Measurements from ENCODE around the gene DLG2.

DLG2 gene

DNA sequence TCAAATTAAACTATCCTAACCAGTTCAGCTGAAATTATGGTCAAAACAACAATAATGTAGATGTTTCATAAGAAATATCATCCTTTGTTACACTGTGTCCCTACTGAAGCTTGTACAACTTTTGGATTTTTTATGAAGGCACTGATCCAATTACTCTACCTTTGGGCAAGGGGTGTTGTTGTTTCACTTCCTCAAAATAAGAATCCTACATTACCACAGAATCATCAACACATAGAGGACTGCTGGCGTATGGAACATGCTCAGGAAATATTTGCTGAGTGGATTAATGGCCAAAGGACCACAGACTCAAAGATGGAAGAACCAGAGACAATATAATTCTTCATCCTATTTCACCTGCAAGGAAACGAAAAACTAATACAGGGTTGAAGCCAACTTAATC, 1433.4 kb downstream of the DLG2 start:
- TF ChIP-seq, protein P1, sequence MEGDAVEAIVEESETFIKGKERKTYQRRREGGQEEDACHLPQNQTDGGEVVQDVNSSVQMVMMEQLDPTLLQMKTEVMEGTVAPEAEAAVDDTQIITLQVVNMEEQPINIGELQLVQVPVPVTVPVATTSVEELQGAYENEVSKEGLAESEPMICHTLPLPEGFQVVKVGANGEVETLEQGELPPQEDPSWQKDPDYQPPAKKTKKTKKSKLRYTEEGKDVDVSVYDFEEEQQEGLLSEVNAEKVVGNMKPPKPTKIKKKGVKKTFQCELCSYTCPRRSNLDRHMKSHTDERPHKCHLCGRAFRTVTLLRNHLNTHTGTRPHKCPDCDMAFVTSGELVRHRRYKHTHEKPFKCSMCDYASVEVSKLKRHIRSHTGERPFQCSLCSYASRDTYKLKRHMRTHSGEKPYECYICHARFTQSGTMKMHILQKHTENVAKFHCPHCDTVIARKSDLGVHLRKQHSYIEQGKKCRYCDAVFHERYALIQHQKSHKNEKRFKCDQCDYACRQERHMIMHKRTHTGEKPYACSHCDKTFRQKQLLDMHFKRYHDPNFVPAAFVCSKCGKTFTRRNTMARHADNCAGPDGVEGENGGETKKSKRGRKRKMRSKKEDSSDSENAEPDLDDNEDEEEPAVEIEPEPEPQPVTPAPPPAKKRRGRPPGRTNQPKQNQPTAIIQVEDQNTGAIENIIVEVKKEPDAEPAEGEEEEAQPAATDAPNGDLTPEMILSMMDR (IDR thresholded peaks at IDR 0.05; ENCODE audit: low read depth, low read length) = no peak
- DNase-seq (ENCODE audit: extremely low read depth, low read depth) = no peak

DNA sequence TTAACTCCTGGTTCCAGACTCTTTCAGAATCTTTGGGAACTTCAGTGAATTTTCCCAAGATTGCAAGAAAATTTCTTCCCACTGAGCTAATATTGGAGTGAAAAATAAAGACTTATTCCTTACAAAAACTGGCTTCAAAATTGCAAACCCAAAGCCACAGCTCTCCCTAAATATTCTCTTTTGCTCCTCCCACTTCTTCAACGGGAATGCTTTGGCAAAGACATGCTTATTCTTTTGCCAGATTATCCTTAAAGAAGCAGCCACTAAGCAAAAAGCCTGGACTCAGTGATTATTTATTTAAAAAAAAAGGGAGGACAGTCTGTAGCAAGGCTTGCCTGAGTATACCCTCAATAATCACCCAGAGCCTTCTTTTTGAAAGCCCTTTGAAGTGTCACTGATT, 1438.6 kb downstream of the DLG2 start:
- no peak for DNase-seq (ENCODE audit: extremely low read depth, low read depth)

DNA sequence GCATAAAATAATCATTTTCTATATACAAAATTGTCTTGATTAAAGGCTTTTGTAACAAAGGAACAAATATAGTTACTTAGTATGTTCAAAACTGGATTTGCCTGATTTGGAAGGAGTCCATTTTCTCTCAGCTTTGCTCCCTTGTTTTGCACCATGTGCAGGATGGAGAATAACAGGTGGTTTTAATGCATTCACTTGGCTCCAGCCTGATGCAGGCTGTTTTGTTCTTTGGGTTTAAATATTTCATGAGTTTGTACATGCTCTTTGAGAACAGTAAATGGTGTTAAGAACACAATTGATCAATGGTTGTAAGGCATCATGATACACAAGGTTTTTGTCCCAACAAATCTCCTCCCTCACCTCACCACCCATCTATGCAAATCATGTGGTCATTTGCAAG, 1454.1 kb downstream of the DLG2 start:
- TF ChIP-seq, protein P1 (IDR thresholded peaks at IDR 0.05; ENCODE audit: low read depth, low read length) = no peak
- no peak for DNase-seq (ENCODE audit: extremely low read depth, low read depth)

More for the DNA sequence above, 1438.6 kb downstream of the DLG2 start:
- TF ChIP-seq, protein P1 (IDR thresholded peaks at IDR 0.05; ENCODE audit: low read depth, low read length) = no peak

DNA sequence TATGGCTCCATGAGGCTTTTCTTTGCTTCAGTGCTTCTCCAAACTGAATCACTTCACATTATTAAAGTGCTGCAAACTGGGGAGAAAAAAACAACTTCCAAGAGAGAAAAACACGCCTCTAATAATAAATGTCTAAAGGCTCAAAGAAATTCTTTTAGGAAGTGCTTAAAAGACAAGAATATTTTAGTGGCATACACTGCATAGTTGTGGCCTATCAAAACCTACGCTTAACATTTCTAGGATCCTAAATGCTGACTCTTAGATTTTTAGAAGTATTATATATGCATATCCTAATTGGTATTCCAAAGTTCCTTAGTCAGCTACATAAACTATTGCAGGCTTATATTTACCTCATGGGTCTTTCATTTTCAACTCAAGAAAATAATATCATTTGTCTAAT, 1462.0 kb downstream of the DLG2 start:
- no peak for DNase-seq (ENCODE audit: extremely low read depth, low read depth)
- TF ChIP-seq, protein P1 (IDR thresholded peaks at IDR 0.05; ENCODE audit: low read depth, low read length) = no peak

DNA sequence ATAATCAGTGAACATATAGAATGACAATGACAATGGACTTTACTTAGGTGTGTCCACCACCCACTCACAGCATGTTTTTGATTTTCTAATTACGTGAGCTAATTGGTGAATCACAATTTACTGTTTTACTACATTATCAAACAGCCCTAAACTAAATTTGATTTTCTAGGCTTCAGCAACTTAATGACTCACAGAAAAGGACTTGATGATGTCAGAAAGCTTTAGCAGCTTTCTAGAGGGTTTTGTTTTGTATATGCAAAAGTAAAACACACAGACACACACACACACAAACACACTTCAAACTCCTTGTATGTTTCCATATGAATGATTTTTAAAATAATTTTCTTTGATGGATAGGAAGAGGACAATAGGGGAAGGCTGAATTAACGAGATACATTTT, 1462.4 kb downstream of the DLG2 start:
- TF ChIP-seq, protein P1 (IDR thresholded peaks at IDR 0.05; ENCODE audit: low read depth, low read length) = no peak

DNA sequence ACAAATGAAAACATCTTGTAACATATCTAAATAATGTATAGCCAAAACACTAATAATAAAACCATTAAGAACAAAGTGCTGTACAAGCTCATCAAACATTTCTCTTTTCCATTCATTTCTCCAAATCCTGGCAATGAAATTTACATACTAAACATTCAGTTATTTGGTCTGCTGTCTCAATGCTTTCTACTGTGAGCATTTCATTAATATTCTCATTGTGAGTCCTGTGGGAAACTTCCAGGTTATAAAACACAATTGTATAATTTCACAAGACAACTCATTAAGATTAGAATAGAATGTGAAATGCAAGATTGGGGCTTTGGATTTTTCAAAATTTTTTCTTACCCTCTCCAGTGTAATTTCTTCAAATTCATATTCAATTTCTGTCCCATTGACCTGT, 1464.0 kb downstream of the DLG2 start:
- TF ChIP-seq, protein P1 (IDR thresholded peaks at IDR 0.05; ENCODE audit: low read depth, low read length) = no peak
- no peak for DNase-seq (ENCODE audit: extremely low read depth, low read depth)

More for the DNA sequence above, 1462.4 kb downstream of the DLG2 start:
- DNase-seq (ENCODE audit: extremely low read depth, low read depth) = no peak

DNA sequence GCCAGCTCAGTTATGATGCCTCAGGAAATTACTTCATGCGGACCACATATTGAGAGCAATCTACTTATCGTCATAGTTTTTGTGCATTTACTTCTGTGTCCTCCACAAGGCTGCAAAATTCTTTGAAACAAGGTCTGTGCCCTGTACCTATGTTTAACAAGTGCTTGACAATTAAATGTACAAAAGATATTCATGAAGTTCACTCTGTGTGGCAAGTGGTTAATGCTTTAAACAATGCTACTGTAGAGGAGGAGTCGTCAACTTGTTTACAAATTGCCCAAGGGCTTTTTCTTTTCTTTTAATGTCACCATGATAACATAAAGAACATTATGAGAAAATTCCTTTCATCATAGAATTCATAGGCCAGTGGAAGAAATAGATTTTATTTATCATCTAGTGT, 1469.5 kb downstream of the DLG2 start:
- TF ChIP-seq, protein P1 (IDR thresholded peaks at IDR 0.05; ENCODE audit: low read depth, low read length) = no peak
- no peak for DNase-seq (ENCODE audit: extremely low read depth, low read depth)
